Endothelial cell of umbilical vein (primary cell): ENCODE measurements around the gene C17orf100.

Experiments
- CTCF ChIP-seq, 2 donors: IDR thresholded peaks; 1 replicate in 1 of 2; 2 replicates in 1 of 2; pipeline ENCODE4 v1.5.1; 2011; ENCODE audit warnings: low read length in 2 of 2, mild to moderate bottlenecking in 2 of 2, moderate library complexity in 2 of 2, control low read depth in 1 of 2, inconsistent platforms in 1 of 2, low read depth in 1 of 2; ENCODE audit not compliant: insufficient read depth in 1 of 2; ENCODE audit errors: extremely low read depth in 1 of 2
- POLR2A ChIP-seq: IDR thresholded peaks from 2 replicates; pipeline ENCODE4 v1.6.1; 2012; ENCODE audit warnings: low read depth, mild to moderate bottlenecking, control low read depth, low read length
- POLR2AphosphoS5 ChIP-seq: IDR thresholded peaks from 2 replicates; pipeline ENCODE4 v1.6.1; 2012; ENCODE audit warnings: low read depth, mild to moderate bottlenecking, control low read depth, low read length, moderate library complexity; ENCODE audit not compliant: insufficient read depth

GRCh38 chr17:6660101-6660500 lies 8.5 kb downstream of the C17orf100 start:
- TF ChIP-seq CTCF (IDR thresholded peaks at IDR 0.05; ENCODE audit: extremely low read depth in 1 of 2, insufficient read depth in 1 of 2, low read depth in 1 of 2, low read length in 2 of 2) = no peak
- TF ChIP-seq POLR2A = no peak
- TF ChIP-seq POLR2AphosphoS5 = no peak
